Neuronal stem cell (in vitro differentiated cells): ENCODE results near the gene PIGO.

Experiments used
- DNase-seq: peaks from one replicate; pipeline ENCODE4 v3.0.0-alpha.2; 2013; ENCODE audit warnings: low spot score
- H2AFZ ChIP-seq: one replicate; pipeline ENCODE4 v1.6.1; 2013; ENCODE audit warnings: mild to moderate bottlenecking, low read length, inconsistent platforms
- H2AK5ac ChIP-seq: 2 replicates; pipeline ENCODE4 v1.6.1; 2013; ENCODE audit warnings: low read depth, mild to moderate bottlenecking, inconsistent platforms, low read length, moderate library complexity, mixed read lengths
- H2BK120ac ChIP-seq: 2 replicates; pipeline ENCODE4 v1.6.1; 2013; ENCODE audit warnings: low read depth, mild to moderate bottlenecking, inconsistent platforms, low read length, moderate library complexity, mixed read lengths
- H2BK12ac ChIP-seq: one replicate; pipeline ENCODE4 v1.6.1; 2013; ENCODE audit warnings: low read length, inconsistent platforms
- H2BK15ac ChIP-seq: 2 replicates; pipeline ENCODE4 v1.6.1; 2013; ENCODE audit warnings: mild to moderate bottlenecking, low read length, inconsistent platforms, mixed read lengths
- H2BK5ac ChIP-seq: one replicate; pipeline ENCODE4 v1.6.1; 2013; ENCODE audit warnings: inconsistent platforms, mild to moderate bottlenecking, low read length, moderate library complexity
- H3K14ac ChIP-seq: one replicate; pipeline ENCODE4 v1.6.1; 2013; ENCODE audit warnings: low read length, inconsistent platforms
- H3K18ac ChIP-seq: 2 replicates; pipeline ENCODE4 v1.6.1; 2013; ENCODE audit warnings: low read length, inconsistent platforms
- H3K23ac ChIP-seq: 2 replicates; pipeline ENCODE4 v1.6.1; 2013; ENCODE audit warnings: low read depth, mild to moderate bottlenecking, mixed read lengths, low read length, inconsistent platforms; ENCODE audit not compliant: poor library complexity
- H3K27ac ChIP-seq: replicated peaks from 3 replicates; pipeline ENCODE4 v1.5.1; 2013; ENCODE audit warnings: low read length, inconsistent platforms
- H3K27me3 ChIP-seq, 3 experiments: 2 replicates each; pipeline ENCODE4 v1.6.1; 2013; ENCODE audit warnings: low read length in 3 of 3, mild to moderate bottlenecking in 2 of 3, inconsistent platforms in 1 of 3, low read depth in 1 of 3, mixed read lengths in 1 of 3, moderate library complexity in 1 of 3; ENCODE audit not compliant: control insufficient read depth in 3 of 3, insufficient read depth in 3 of 3
- H3K36me3 ChIP-seq, 2 donors: replicated peaks in 1 of 2; 2 replicates each; pipeline ENCODE4 v1.6.1; 2013; ENCODE audit warnings: low read length in 2 of 2; ENCODE audit not compliant: control insufficient read depth in 2 of 2, insufficient read depth in 2 of 2
- H3K4ac ChIP-seq: 2 replicates; pipeline ENCODE4 v1.6.1; 2013; ENCODE audit warnings: inconsistent platforms, mild to moderate bottlenecking, low read length, moderate library complexity
- H3K4me1 ChIP-seq, 2 donors: 1 replicate in 1 of 2; 2 replicates in 1 of 2; pipeline ENCODE4 v1.6.1; 2013; ENCODE audit warnings: low read length in 2 of 2, low read depth in 1 of 2; ENCODE audit not compliant: control insufficient read depth in 2 of 2, insufficient read depth in 1 of 2
- H3K4me2 ChIP-seq: one replicate; pipeline ENCODE4 v1.6.1; 2013; ENCODE audit warnings: mild to moderate bottlenecking, low read length, inconsistent platforms; ENCODE audit not compliant: insufficient read depth, poor library complexity, severe bottlenecking
- H3K4me3 ChIP-seq, 2 donors: 2 replicates each; pipeline ENCODE4 v1.5.1; 2013; ENCODE audit warnings: low read length in 2 of 2, mild to moderate bottlenecking in 2 of 2, inconsistent platforms in 1 of 2, moderate library complexity in 1 of 2
- H3K79me1 ChIP-seq: one replicate; pipeline ENCODE4 v1.6.1; 2013; ENCODE audit warnings: low read depth, mild to moderate bottlenecking, inconsistent platforms, low read length, moderate library complexity
- H3K9ac ChIP-seq: one replicate; pipeline ENCODE4 v1.6.1; 2013; ENCODE audit warnings: mild to moderate bottlenecking, low read depth, low read length, inconsistent platforms; ENCODE audit not compliant: poor library complexity
- H3K9me3 ChIP-seq, 2 donors: replicated peaks in 1 of 2; 2 replicates each; pipeline versions ENCODE3 to v1.6.1; 2013; ENCODE audit warnings: low read length in 2 of 2, mild to moderate bottlenecking in 2 of 2, inconsistent platforms in 1 of 2, low read depth in 1 of 2, mixed read lengths in 1 of 2, moderate library complexity in 1 of 2; ENCODE audit not compliant: control insufficient read depth in 2 of 2, insufficient read depth in 1 of 2
- H4K8ac ChIP-seq: one replicate; pipeline ENCODE4 v1.6.1; 2013; ENCODE audit warnings: low read depth, mild to moderate bottlenecking, inconsistent platforms, low read length, moderate library complexity
- H4K91ac ChIP-seq: one replicate; pipeline ENCODE4 v1.6.1; 2013; ENCODE audit warnings: low read length, low read depth, mild to moderate bottlenecking, inconsistent platforms; ENCODE audit not compliant: poor library complexity
- WGBS, 2 donors: extraction: QIAGEN DNeasy Blood & Tissue Kit; methylation state at CpG; one replicate each; pipeline ENCODE4 v1.1.7; 2013; ENCODE audit warnings: missing lambda C conversion rate in 2 of 2, mixed read lengths in 1 of 2; ENCODE audit not compliant: insufficient read length in 2 of 2, insufficient replicate concordance in 1 of 2; ENCODE audit errors: extremely low coverage in 2 of 2; 5-methylcytosine and 5-hydroxymethylcytosine counted together

The PIGO gene

GRCh38 chr9:35105571-35106342 lies 9.4 kb upstream of the PIGO start:
- peaks cover 37 to 64% of the 10 kb centered on the region in 2 donors for H3K36me3 ChIP-seq
- H3K79me1 ChIP-seq, result peaks cover 13% of the 10 kb centered on the region
- no peak overlapping the region for H3K23ac ChIP-seq
- no CpG with 5 or more reads among the region's 13 CpGs for WGBS, 2 donors
- no peak overlapping the region for H3K4ac ChIP-seq
- no peak overlapping the region for H3K4me2 ChIP-seq
- H3K14ac ChIP-seq, result no peak overlapping the region
- H2AFZ ChIP-seq, result no peak overlapping the region
- no peak overlapping the region for H2BK120ac ChIP-seq
- H3K18ac ChIP-seq, result no peak overlapping the region
- H2BK15ac ChIP-seq, result no peak overlapping the region
- no peak overlapping the region for H3K27ac ChIP-seq
- H4K91ac ChIP-seq, result no peak overlapping the region
- H4K8ac ChIP-seq, result no peak overlapping the region
- no peaks in the 10 kb centered on the region for H3K9me3 ChIP-seq
- H2AK5ac ChIP-seq, result no peak overlapping the region
- no peak for DNase-seq
- peaks cover 18 to 21% of the 10 kb centered on the region in 2 donors for H3K4me1 ChIP-seq
- no peak overlapping the region for H2BK12ac ChIP-seq
- H3K4me3 ChIP-seq, result no peak overlapping the region
- H3K9ac ChIP-seq, result no peak overlapping the region
- no peaks in the 10 kb centered on the region for H3K27me3 ChIP-seq
- no peak overlapping the region for H2BK5ac ChIP-seq

DNA sequence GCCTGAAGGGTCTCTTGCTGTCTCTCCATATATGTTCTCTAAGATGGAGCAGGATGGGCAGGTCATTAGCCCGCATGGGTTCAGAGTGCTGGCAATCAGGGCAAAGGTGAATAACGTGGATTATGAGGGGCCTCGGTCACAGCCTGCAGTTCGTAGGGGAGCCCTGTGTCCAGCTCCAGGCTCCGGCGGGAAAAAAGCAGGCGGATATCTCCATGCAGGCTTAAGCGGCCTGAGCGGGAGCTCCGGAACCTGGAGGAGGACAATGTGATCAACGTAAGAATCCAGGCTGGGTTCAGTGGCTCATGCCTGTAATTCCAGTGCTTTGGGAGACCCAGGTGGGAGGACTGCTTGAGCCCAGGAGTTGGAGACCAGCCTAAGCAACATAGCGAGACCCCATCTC lies 8.7 kb upstream of the PIGO start:
- WGBS, 2 donors, result no CpG with 5 or more reads among the region's 12 CpGs
- H3K9ac ChIP-seq, result no peak overlapping the region
- H3K36me3 ChIP-seq, result peaks cover 42 to 71% of the 10 kb centered on the region in 2 donors

GRCh38 chr9:35104586-35104985 lies 8.2 kb upstream of the PIGO start:
- WGBS, 2 donors, result no CpG with 5 or more reads among the region's 4 CpGs
- H3K27ac ChIP-seq, result peak overlapping the region; percentile 53

More for the DNA sequence above, 8.7 kb upstream of the PIGO start:
- no peak overlapping the region for H3K4me2 ChIP-seq
- H3K18ac ChIP-seq, result no peak overlapping the region
- H3K23ac ChIP-seq, result no peak overlapping the region
- H2BK15ac ChIP-seq, result no peak overlapping the region
- no peak overlapping the region for H2AK5ac ChIP-seq
- H3K27me3 ChIP-seq, result no peaks in the 10 kb centered on the region
- H3K4ac ChIP-seq, result no peak overlapping the region
- DNase-seq, result no peak
- H4K91ac ChIP-seq, result no peak overlapping the region
- no peak overlapping the region for H2BK120ac ChIP-seq
- no peak overlapping the region for H3K27ac ChIP-seq
- no peak overlapping the region for H3K14ac ChIP-seq
- H2BK5ac ChIP-seq, result no peak overlapping the region
- H2AFZ ChIP-seq, result no peak overlapping the region
- H3K9me3 ChIP-seq, result no peaks in the 10 kb centered on the region
- H4K8ac ChIP-seq, result no peak overlapping the region
- peaks cover 8% of the 10 kb centered on the region for H3K79me1 ChIP-seq
- no peak overlapping the region for H2BK12ac ChIP-seq
- H3K4me3 ChIP-seq, result no peak overlapping the region
- H3K4me1 ChIP-seq, result peaks cover 14 to 17% of the 10 kb centered on the region in 2 donors

DNA sequence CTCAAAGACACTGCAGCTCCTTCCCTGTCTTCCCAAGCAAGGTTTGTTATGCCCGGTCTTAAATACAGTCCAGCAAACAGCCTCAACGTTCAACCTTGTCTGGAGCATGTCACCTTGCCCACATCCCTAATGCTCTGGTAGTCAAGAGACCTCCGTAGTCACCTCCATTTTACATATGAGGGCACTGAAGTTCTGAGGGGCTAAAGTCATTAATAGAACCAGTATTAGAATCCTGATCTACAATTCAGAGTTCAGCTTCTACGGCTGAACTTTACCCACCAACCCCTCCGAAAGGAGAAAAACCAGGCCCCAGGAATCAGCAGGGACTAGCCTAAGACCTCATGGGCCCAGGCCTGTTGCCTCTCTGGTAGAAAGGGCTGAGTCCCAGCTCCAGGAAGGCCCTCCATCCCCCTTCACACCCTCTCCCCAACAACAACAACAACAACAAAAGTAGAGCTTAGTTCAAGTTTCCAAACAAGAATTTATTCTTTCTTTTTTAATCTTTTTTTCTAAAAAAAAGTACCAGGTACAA lies 7.3 kb upstream of the PIGO start:
- no peak for DNase-seq
- no peak overlapping the region for H3K4ac ChIP-seq
- no peak overlapping the region for H2AFZ ChIP-seq
- H4K91ac ChIP-seq, result no peak overlapping the region
- H4K8ac ChIP-seq, result no peak overlapping the region
- no peak overlapping the region for H3K23ac ChIP-seq
- peak overlapping the region; percentile 80 to 84 for H3K4me3 ChIP-seq
- peaks cover 14 to 17% of the 10 kb centered on the region in 2 donors for H3K4me1 ChIP-seq
- H2BK15ac ChIP-seq, result no peak overlapping the region
- no peak overlapping the region for H3K18ac ChIP-seq
- no peak overlapping the region for H3K14ac ChIP-seq
- no peak overlapping the region for H2BK12ac ChIP-seq
- WGBS, 2 donors, result no CpG with 5 or more reads among the region's 5 CpGs
- H3K9me3 ChIP-seq, result no peaks in the 10 kb centered on the region
- no peaks in the 10 kb centered on the region for H3K27me3 ChIP-seq
- peak overlapping the region; percentile 76 for H3K4me2 ChIP-seq
- no peak overlapping the region for H3K9ac ChIP-seq
- no peak overlapping the region for H2BK120ac ChIP-seq
- peaks cover 43 to 74% of the 10 kb centered on the region in 2 donors for H3K36me3 ChIP-seq
- H2BK5ac ChIP-seq, result no peak overlapping the region
- H2AK5ac ChIP-seq, result no peak overlapping the region
- peak overlapping the region; percentile 91 for H3K27ac ChIP-seq
- peaks cover 8% of the 10 kb centered on the region for H3K79me1 ChIP-seq

More at GRCh38 chr9:35104586-35104985, 8.2 kb upstream of the PIGO start:
- H3K4me3 ChIP-seq, result peak overlapping the region; percentile 50 to 80
- no peak overlapping the region for H2AFZ ChIP-seq
- no peak overlapping the region for H3K23ac ChIP-seq
- H3K9ac ChIP-seq, result no peak overlapping the region
- H4K8ac ChIP-seq, result no peak overlapping the region
- peaks cover 14 to 17% of the 10 kb centered on the region in 2 donors for H3K4me1 ChIP-seq
- no peak overlapping the region for H3K14ac ChIP-seq
- peaks cover 8% of the 10 kb centered on the region for H3K79me1 ChIP-seq
- no peaks in the 10 kb centered on the region for H3K27me3 ChIP-seq
- H4K91ac ChIP-seq, result peak overlapping the region; percentile 50
- H3K4me2 ChIP-seq, result no peak overlapping the region
- H2AK5ac ChIP-seq, result no peak overlapping the region
- DNase-seq, result no peak
- peaks cover 44 to 76% of the 10 kb centered on the region in 2 donors for H3K36me3 ChIP-seq
- no peak overlapping the region for H2BK120ac ChIP-seq
- no peak overlapping the region for H3K18ac ChIP-seq
- no peaks in the 10 kb centered on the region for H3K9me3 ChIP-seq
- H2BK12ac ChIP-seq, result no peak overlapping the region
- no peak overlapping the region for H3K4ac ChIP-seq
- no peak overlapping the region for H2BK5ac ChIP-seq
- no peak overlapping the region for H2BK15ac ChIP-seq
